WTC11 (cell line): Measurements from ENCODE around the gene USP7. TPM values are rescaled to one million over a fixed set of nuclear protein-coding genes. Genes with fewer than 3 reads are reported as not detected.

ENCODE experiments used
- ATAC-seq: fragments of 200-7000 bp; cut with Tn5 transposase; 2 replicates; pipeline ENCODE4 v1.10.0; 2021; ENCODE audit warnings: mild to moderate bottlenecking, moderate library complexity
- CTCF ChIA-PET: fragments of 300-600 bp; sonication (Branson Sonifier 250); formaldehyde crosslinking; loops from one replicate; lab custom pipeline; 2021; ENCODE audit warnings: antibody characterized with exemption; lab: Charles Lee
- POLR2A ChIA-PET: fragments of 350-600 bp; sonication (Branson Sonifier 250); formaldehyde crosslinking; loops from one replicate; lab custom pipeline; 2021; ENCODE audit warnings: antibody characterized with exemption; lab: Charles Lee
- DNase-seq: peaks from one replicate; pipeline ENCODE4 v3.0.0; 2021; ENCODE audit warnings: low spot score
- H3K27ac Mint-ChIP-seq: 2 replicates; pipeline ENCODE4 v1.8.0; 2021; ENCODE audit warnings: mixed read lengths
- H3K27me3 Mint-ChIP-seq: 2 replicates; pipeline ENCODE4 v1.8.0; 2021; ENCODE audit warnings: low read depth, mild to moderate bottlenecking, moderate library complexity, mixed read lengths
- H3K36me3 Mint-ChIP-seq: 2 replicates; pipeline ENCODE4 v1.8.0; 2021; ENCODE audit warnings: mixed read lengths
- H3K4me1 Mint-ChIP-seq: 2 replicates; pipeline ENCODE4 v1.8.0; 2022; ENCODE audit warnings: mixed read lengths
- H3K4me3 Mint-ChIP-seq: 2 replicates; pipeline ENCODE4 v1.8.0; 2021; ENCODE audit warnings: mild to moderate bottlenecking, moderate library complexity, mixed read lengths
- H3K9me3 Mint-ChIP-seq: 2 replicates; pipeline ENCODE4 v1.8.0; 2021; ENCODE audit warnings: mixed read lengths
- ATF3 ChIP-seq: sonication (generic); formaldehyde crosslinking; conservative IDR thresholded peaks from 2 replicates; pipeline ENCODE4 v1.8.1; 2022; ENCODE audit warnings: mild to moderate bottlenecking, missing genetic modification reagents
- CDX4 ChIP-seq: fragments of 250-450 bp; sonication (Bioruptor Pico); IDR thresholded peaks from 2 replicates; pipeline ENCODE4 v1.9.0; 2021; ENCODE audit warnings: moderate library complexity, mild to moderate bottlenecking, inconsistent platforms, borderline replicate concordance
- CTCF ChIP-seq: fragments of 200-600 bp; IDR thresholded peaks from 2 replicates; pipeline ENCODE4 v1.8.0; 2022; ENCODE audit warnings: antibody characterized with exemption
- HMGXB4 ChIP-seq: sonication (generic); formaldehyde crosslinking; IDR thresholded peaks from 2 replicates; pipeline ENCODE4 v1.8.1; 2023; ENCODE audit warnings: mild to moderate bottlenecking, moderate library complexity, missing genetic modification reagents
- MAX ChIP-seq: sonication (generic); formaldehyde crosslinking; IDR thresholded peaks from 2 replicates; pipeline ENCODE4 v1.8.0; 2022; ENCODE audit warnings: mild to moderate bottlenecking, missing genetic modification reagents
- MLX ChIP-seq: sonication (generic); formaldehyde crosslinking; IDR thresholded peaks from 2 replicates; pipeline ENCODE4 v1.8.1; 2023; ENCODE audit warnings: mild to moderate bottlenecking, missing genetic modification reagents, moderate library complexity
- NFATC4 ChIP-seq: fragments of 250-450 bp; sonication (Bioruptor Pico); IDR thresholded peaks from 2 replicates; pipeline ENCODE4 v1.9.0; 2021; ENCODE audit warnings: mild to moderate bottlenecking
- NFYB ChIP-seq: sonication (generic); formaldehyde crosslinking; conservative IDR thresholded peaks from 2 replicates; pipeline ENCODE4 v1.8.0; 2022; ENCODE audit warnings: low read depth, missing genetic modification reagents
- NR3C1 ChIP-seq: sonication (generic); formaldehyde crosslinking; conservative IDR thresholded peaks from 2 replicates; pipeline ENCODE4 v1.8.1; 2023; ENCODE audit warnings: low read depth, mild to moderate bottlenecking, missing genetic modification reagents
- OVOL2 ChIP-seq: fragments of 250-450 bp; sonication (Bioruptor Pico); IDR thresholded peaks from 2 replicates; pipeline ENCODE4 v1.9.0; 2021; ENCODE audit warnings: mild to moderate bottlenecking, borderline replicate concordance
- RELA ChIP-seq: sonication (generic); formaldehyde crosslinking; IDR thresholded peaks from 2 replicates; pipeline ENCODE4 v1.8.1; 2022; ENCODE audit warnings: missing genetic modification reagents, mild to moderate bottlenecking, borderline replicate concordance
- RORB ChIP-seq: fragments of 250-450 bp; sonication (Bioruptor Pico); IDR thresholded peaks from 2 replicates; pipeline ENCODE4 v1.9.0; 2021; ENCODE audit warnings: mild to moderate bottlenecking
- SMAD3 ChIP-seq: sonication (generic); formaldehyde crosslinking; IDR thresholded peaks from 2 replicates; pipeline ENCODE4 v1.8.0; 2022; ENCODE audit warnings: missing genetic modification reagents, mild to moderate bottlenecking, borderline replicate concordance
- TEAD4 ChIP-seq: sonication (generic); formaldehyde crosslinking; IDR thresholded peaks from 2 replicates; pipeline ENCODE4 v1.8.0; 2022; ENCODE audit warnings: mild to moderate bottlenecking, missing genetic modification reagents
- ZMAT4 ChIP-seq: fragments of 250-450 bp; sonication (Bioruptor Pico); IDR thresholded peaks from 2 replicates; pipeline ENCODE4 v1.9.0; 2021; ENCODE audit warnings: mild to moderate bottlenecking
- ZNF219 ChIP-seq: sonication (generic); formaldehyde crosslinking; IDR thresholded peaks from 2 replicates; pipeline ENCODE4 v1.8.0; 2023; ENCODE audit warnings: missing genetic modification reagents, mild to moderate bottlenecking, borderline replicate concordance
- ZNF263 ChIP-seq: sonication (generic); formaldehyde crosslinking; IDR thresholded peaks from 2 replicates; pipeline ENCODE4 v1.8.1; 2022; ENCODE audit warnings: low read depth, mild to moderate bottlenecking, moderate library complexity, missing genetic modification reagents
- ZNF281 ChIP-seq: sonication (generic); formaldehyde crosslinking; IDR thresholded peaks from 2 replicates; pipeline ENCODE4 v1.8.0; 2023; ENCODE audit warnings: mild to moderate bottlenecking, missing genetic modification reagents
- ZNF416 ChIP-seq: fragments of 250-450 bp; sonication (Bioruptor Pico); IDR thresholded peaks from 2 replicates; pipeline ENCODE4 v1.9.0; 2021; ENCODE audit warnings: mild to moderate bottlenecking, inconsistent platforms
- ZNF532 ChIP-seq: fragments of 250-450 bp; sonication (Bioruptor Pico); IDR thresholded peaks from 2 replicates; pipeline ENCODE4 v1.9.0; 2021; ENCODE audit warnings: mild to moderate bottlenecking, borderline replicate concordance
- total RNA-seq: library from RNA; stranded (reverse); gene quantifications from 3 replicates; pipeline ENCODE4 v1.2.3, GENCODE V29; 2021

The USP7 gene
- total RNA-seq, 1 experiment from 2014 or later, result 211 TPM

GRCh38 chr16:8872967-8873865 lies 90.5 kb downstream of the USP7 start:
- Mint-ChIP-seq H3K27ac (no peak overlapping the region), H3K4me3 (no peak overlapping the region), H3K36me3 (no peaks in the 10 kb centered on the region), H3K4me1 (peaks cover 16% of the 10 kb centered on the region)
- TF ChIP-seq NFYB (CRISPR knock-in tag) (no peak), RORB (CRISPR knock-in tag) (no peak), ZNF263 (no peak), HMGXB4 (no peak)
- TF ChIP-seq, all 79 proteins: peak for 0
- ChIA-PET POLR2A (no interaction called here), CTCF (interaction anchor here (0.7 to 2.2 kb wide), 16 partner anchors 8 to 262 kb away, joined by 3 to 10 read pairs (median 4); partner anchors contain the start of gene LITAFD)
- Mint-ChIP-seq H3K9me3 (no peaks in the 10 kb centered on the region), H3K27me3 (no peaks in the 10 kb centered on the region)
- DNase-seq (no peak), ATAC-seq (no peak)

- no peaks in the 10 kb centered on the region for H3K36me3 Mint-ChIP-seq
- no peaks in the 10 kb centered on the region for H3K27me3 Mint-ChIP-seq
- no peak overlapping the region for H3K4me3 Mint-ChIP-seq
- H3K27ac Mint-ChIP-seq, result no peak overlapping the region
- POLR2A ChIA-PET, result no interaction called here
- H3K4me1 Mint-ChIP-seq, result peaks cover 13% of the 10 kb centered on the region
- H3K9me3 Mint-ChIP-seq, result no peaks in the 10 kb centered on the region
- DNase-seq, result no peak
- CTCF ChIA-PET, result interaction anchor here (1.0 to 5.8 kb wide), 2 partner anchors 7 to 10 kb away, joined by 3 to 58 read pairs; partner anchors contain the start of gene LITAFD
- no peak for ATAC-seq
- TF ChIP-seq ZNF281 (CRISPR knock-in tag) (no peak), CDX4 (CRISPR knock-in tag) (no peak), ZNF416 (no peak), ZNF219 (CRISPR knock-in tag) (no peak), RELA (no peak), ATF3 (CRISPR knock-in tag) (no peak), NFATC4 (CRISPR knock-in tag) (no peak), OVOL2 (CRISPR knock-in tag) (no peak), TEAD4 (no peak), SMAD3 (CRISPR knock-in tag) (no peak), ZNF263 (no peak), CTCF (no peak), ZMAT4 (CRISPR knock-in tag) (no peak), NR3C1 (CRISPR knock-in tag) (no peak), MLX (CRISPR knock-in tag) (no peak), MAX (CRISPR knock-in tag) (no peak), ZNF532 (CRISPR knock-in tag) (no peak)
Measured at GRCh38 chr16:8872071-8872470, 91.6 kb downstream of the USP7 start.
